ENCODE data around the gene TSPAN18.

GRCh38 chr11:44736791-44737190 lies 10.0 kb downstream of the TSPAN18 start:
- TF ChIP-seq CTCF (IDR thresholded peaks at IDR 0.05) (no peak), POLR2A (IDR thresholded peaks at IDR 0.05) (no peak)
